Thymus (tissue), 11 donors: ENCODE measurements around the gene CKS1B. TPM values are rescaled to one million over a fixed set of nuclear protein-coding genes. Genes with fewer than 3 reads are reported as not detected.

ENCODE experiments used
- DNase-seq, 9 donors: peaks; one replicate each; pipeline ENCODE4 v3.0.0-alpha.2; 2013; ENCODE audit warnings: low spot score in 9 of 9, low read depth in 6 of 9, missing footprints in 1 of 9
- H3K27ac ChIP-seq, 2 donors: one replicate each; pipeline ENCODE4 v1.5.1; 2013; ENCODE audit warnings: control low read depth in 1 of 2, low read depth in 1 of 2, low read length in 1 of 2, mild to moderate bottlenecking in 1 of 2, moderate library complexity in 1 of 2
- H3K27me3 ChIP-seq, 2 donors: one replicate each; pipeline ENCODE4 v1.5.1; 2013; ENCODE audit warnings: low read length in 1 of 2; ENCODE audit not compliant: control insufficient read depth in 2 of 2, insufficient read depth in 1 of 2
- H3K36me3 ChIP-seq, 2 donors: one replicate each; pipeline ENCODE4 v1.5.1; 2013; ENCODE audit warnings: low read length in 1 of 2, mild to moderate bottlenecking in 1 of 2, moderate library complexity in 1 of 2; ENCODE audit not compliant: control insufficient read depth in 2 of 2, insufficient read depth in 2 of 2
- H3K4me1 ChIP-seq, 2 donors: one replicate each; pipeline ENCODE4 v1.5.1; 2013; ENCODE audit warnings: low read length in 2 of 2; ENCODE audit not compliant: control insufficient read depth in 2 of 2, insufficient read depth in 2 of 2
- H3K4me3 ChIP-seq, 2 donors: one replicate each; pipeline ENCODE4 v1.5.1; 2013; ENCODE audit warnings: low read length in 2 of 2, control low read depth in 1 of 2, mild to moderate bottlenecking in 1 of 2
- H3K9me3 ChIP-seq, 2 donors: one replicate each; pipeline ENCODE4 v1.5.1; 2013; ENCODE audit warnings: low read length in 1 of 2, mild to moderate bottlenecking in 1 of 2; ENCODE audit not compliant: control insufficient read depth in 2 of 2, insufficient read depth in 1 of 2
- WGBS: extraction: QIAGEN DNeasy Blood & Tissue Kit; methylation state at CpG from one replicate; pipeline ENCODE4 v1.1.7; 2013; 5-methylcytosine and 5-hydroxymethylcytosine counted together
- polyA plus RNA-seq: library from polyadenylated mRNA; stranded (reverse); fragments of 200-250 nt; gene quantifications from one replicate; pipeline ENCODE4 v1.2.3, GENCODE V29; 2013
- total RNA-seq: library from RNA; stranded (reverse); fragments of 120-200 nt; gene quantifications from one replicate; pipeline ENCODE4 v1.2.4, GENCODE V29; 2013
- donor health status: healthy.

Gene CKS1B
- total and polyA plus RNA-seq, 2 donors, result 32.8 to 113 TPM

DNA sequence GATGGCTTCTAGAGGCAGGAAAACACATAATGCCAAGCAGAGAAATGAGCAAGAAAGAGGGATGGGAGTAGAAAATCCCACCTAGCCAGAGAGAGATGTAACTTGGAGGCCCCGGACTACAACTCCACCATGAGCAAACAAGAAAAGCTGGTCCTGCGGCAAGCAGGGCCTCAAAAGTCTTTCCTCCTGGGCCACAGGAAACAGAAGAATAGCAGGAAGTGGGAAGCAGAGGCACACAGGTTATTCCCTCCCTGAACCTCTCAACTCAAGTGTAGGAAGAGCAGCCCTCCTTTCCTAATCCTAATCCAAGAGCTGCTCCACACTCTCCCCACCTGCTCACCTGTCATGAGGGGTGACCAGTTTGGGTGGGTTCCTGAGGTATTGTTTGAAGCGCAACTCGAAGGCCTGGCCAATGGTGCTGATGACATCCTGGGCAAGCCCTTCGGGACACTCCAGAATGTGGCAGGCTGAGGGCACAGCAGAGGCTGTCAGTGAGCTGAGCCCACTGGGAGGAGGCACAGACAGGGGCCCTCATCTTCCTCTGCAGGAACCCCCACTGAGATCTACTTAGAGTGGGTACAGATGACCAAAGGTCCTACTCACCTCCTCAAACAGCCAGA lies 7.0 kb upstream of the CKS1B start:
- no peak overlapping the region for H3K27ac ChIP-seq
- no peaks in the 10 kb centered on the region for H3K9me3 ChIP-seq
- H3K4me1 ChIP-seq, result peaks cover 6 to 35% of the 10 kb centered on the region in 2 donors
- no peak overlapping the region for H3K4me3 ChIP-seq
- 95% methylated on average over 5 of the region's 5 CpGs for WGBS
- no peak for DNase-seq
- H3K27me3 ChIP-seq, result no peaks in the 10 kb centered on the region
- peaks cover 52 to 59% of the 10 kb centered on the region in 2 donors for H3K36me3 ChIP-seq

DNA sequence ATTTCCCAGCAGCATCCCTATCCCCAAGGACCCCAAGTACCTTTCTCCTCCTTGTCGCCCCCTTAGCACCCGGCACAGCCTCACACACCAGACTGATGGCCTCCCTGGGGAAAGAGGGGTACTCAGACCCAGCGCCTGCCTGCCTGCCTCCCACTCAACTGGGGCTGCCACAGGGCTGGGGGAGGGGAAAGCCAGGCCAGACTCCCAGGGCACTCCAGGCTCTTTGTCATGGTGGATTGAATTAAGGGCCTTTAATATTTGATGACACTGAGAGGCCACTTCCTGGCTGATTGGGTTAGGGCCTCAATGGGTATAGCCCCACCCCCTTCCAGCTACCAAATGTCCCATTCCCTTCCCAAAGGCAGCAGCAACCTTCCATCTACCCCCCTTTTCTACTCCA lies 5.8 kb upstream of the CKS1B start:
- H3K9me3 ChIP-seq, result peaks cover 0 to 2% of the 10 kb centered on the region in 2 donors
- H3K36me3 ChIP-seq, result peaks cover 43 to 49% of the 10 kb centered on the region in 2 donors
- no peak overlapping the region for H3K4me3 ChIP-seq
- peaks cover 11 to 37% of the 10 kb centered on the region in 2 donors for H3K4me1 ChIP-seq
- 99% methylated on average over 3 of the region's 3 CpGs for WGBS
- H3K27me3 ChIP-seq, result no peaks in the 10 kb centered on the region
- no peak for DNase-seq
- peak overlapping the region in 1 of 2 donors; percentile 12 for H3K27ac ChIP-seq

DNA sequence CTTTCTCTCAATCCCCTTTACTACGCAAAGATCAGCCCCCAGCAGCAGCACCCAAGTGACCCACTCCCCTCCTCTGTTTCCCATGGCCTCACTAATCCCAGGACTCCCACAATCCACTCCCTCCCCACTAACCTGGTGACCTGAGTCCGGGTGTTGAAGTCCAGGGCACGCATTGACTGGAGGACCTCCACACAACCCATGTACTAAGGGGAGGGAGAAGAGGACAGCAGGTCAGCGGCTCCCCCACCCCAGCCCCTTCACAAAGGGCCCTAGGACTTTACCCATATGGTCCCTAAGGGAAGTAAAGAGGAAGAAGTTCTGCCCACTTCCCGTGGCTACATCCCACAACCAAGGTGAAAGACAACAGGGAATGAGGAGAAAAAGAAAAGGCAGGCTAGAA lies 5.2 kb upstream of the CKS1B start:
- H3K4me3 ChIP-seq, result no peak overlapping the region
- H3K9me3 ChIP-seq, result peaks cover 0 to 3% of the 10 kb centered on the region in 2 donors
- DNase-seq, result no peak
- peaks cover 40 to 45% of the 10 kb centered on the region in 2 donors for H3K36me3 ChIP-seq
- 94% methylated on average over 5 of the region's 5 CpGs for WGBS
- peaks cover 11 to 36% of the 10 kb centered on the region in 2 donors for H3K4me1 ChIP-seq
- H3K27me3 ChIP-seq, result no peaks in the 10 kb centered on the region
- no peak overlapping the region for H3K27ac ChIP-seq

DNA sequence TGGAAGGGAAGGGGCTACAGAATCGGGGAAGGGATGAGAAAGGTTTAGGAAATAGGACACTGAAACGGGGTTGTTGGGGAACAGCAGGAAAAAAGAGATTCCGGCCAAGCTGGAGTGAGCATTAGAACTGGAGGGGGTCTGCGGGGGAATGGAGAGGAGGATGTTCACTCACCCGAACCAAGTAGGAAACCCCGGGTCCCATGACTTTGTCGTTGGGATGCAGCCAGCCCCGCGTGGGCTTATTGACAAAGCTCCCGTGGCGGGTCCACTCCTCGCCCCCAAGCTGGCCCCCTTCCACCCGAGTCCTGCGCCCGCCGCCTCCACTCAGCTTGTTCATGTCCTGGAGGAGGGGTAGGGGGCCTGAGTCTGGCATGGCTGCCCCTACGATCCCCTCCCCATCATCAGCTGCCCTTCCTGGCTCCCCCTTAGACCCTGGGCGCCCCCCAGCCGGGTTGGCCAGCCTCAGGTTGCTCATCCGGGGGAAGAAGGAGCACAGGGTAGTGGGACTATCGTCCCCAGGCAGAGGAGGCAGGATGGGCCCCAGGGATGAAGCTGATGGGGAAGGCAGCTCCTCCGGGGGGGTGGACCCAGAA lies 4.5 kb upstream of the CKS1B start:
- WGBS, result 83% methylated on average over 22 of the region's 22 CpGs

GRCh38 chr1:154970631-154971340 lies 3.7 kb upstream of the CKS1B start, which contains the start of gene SHC1:
Gene SHC1 (minus strand): TSS chr1:154970747. CDS start chr1:154970526, 221 bp downstream.
- H3K36me3 ChIP-seq, result peaks cover 26 to 35% of the 10 kb centered on the region in 2 donors
- DNase-seq, result no peak
- WGBS, result 67% methylated on average over 15 of the region's 15 CpGs
- peak within 1 kb of the TSS; percentile 70 to 87 for H3K27ac ChIP-seq
- no peaks in the 10 kb centered on the region for H3K27me3 ChIP-seq
- peaks cover 0 to 3% of the 10 kb centered on the region in 2 donors for H3K9me3 ChIP-seq
- peak within 1 kb of the TSS in 1 of 2 donors; percentile 4 for H3K4me3 ChIP-seq
- peaks cover 15 to 38% of the 10 kb centered on the region in 2 donors for H3K4me1 ChIP-seq

More for the DNA sequence above, 4.5 kb upstream of the CKS1B start:
- DNase-seq, result no peak
- Histone ChIP-seq H3K36me3 (peaks cover 33 to 41% of the 10 kb centered on the region in 2 donors), H3K9me3 (peaks cover 0 to 3% of the 10 kb centered on the region in 2 donors), H3K27me3 (no peaks in the 10 kb centered on the region), H3K4me3 (peak overlapping the region in 1 of 2 donors; percentile 4), H3K27ac (peak overlapping the region; percentile 43 to 70), H3K4me1 (peaks cover 11 to 36% of the 10 kb centered on the region in 2 donors)

- Histone ChIP-seq H3K4me3 (no peak overlapping the region), H3K36me3 (peaks cover 19 to 28% of the 10 kb centered on the region in 2 donors), H3K9me3 (peaks cover 0 to 3% of the 10 kb centered on the region in 2 donors), H3K4me1 (peaks cover 18 to 45% of the 10 kb centered on the region in 2 donors), H3K27ac (peak overlapping the region; percentile 70 to 87), H3K27me3 (no peaks in the 10 kb centered on the region)
- WGBS, result 90% methylated on average over 10 of the region's 10 CpGs
- no peak for DNase-seq
Measured at GRCh38 chr1:154971341-154971998, 3.0 kb upstream of the CKS1B start.

GRCh38 chr1:154972213-154972516 lies 2.3 kb upstream of the CKS1B start:
- peak overlapping the region; percentile 85 to 93 for H3K27ac ChIP-seq
- H3K4me1 ChIP-seq, result peaks cover 18 to 46% of the 10 kb centered on the region in 2 donors
- H3K36me3 ChIP-seq, result peaks cover 13 to 24% of the 10 kb centered on the region in 2 donors
- peaks cover 0 to 3% of the 10 kb centered on the region in 2 donors for H3K9me3 ChIP-seq
- WGBS, result 93% methylated on average over 3 of the region's 3 CpGs
- DNase-seq, result no peak
- no peak overlapping the region for H3K4me3 ChIP-seq
- no peaks in the 10 kb centered on the region for H3K27me3 ChIP-seq

GRCh38 chr1:154972517-154973343 lies 1.8 kb upstream of the CKS1B start:
- 78% methylated on average over 18 of the region's 18 CpGs for WGBS
- no peak for DNase-seq
- Histone ChIP-seq H3K27ac (peak overlapping the region; percentile 85 to 93), H3K36me3 (peaks cover 12 to 18% of the 10 kb centered on the region in 2 donors), H3K9me3 (peaks cover 0 to 3% of the 10 kb centered on the region in 2 donors), H3K4me3 (no peak overlapping the region), H3K4me1 (peaks cover 18 to 46% of the 10 kb centered on the region in 2 donors), H3K27me3 (no peaks in the 10 kb centered on the region)
